HG03378 (cell line): ENCODE results near the gene EPS8L3.
"Not testable (repeated sequence)": the region's sequence is repeated elsewhere in the genome, so short reads cannot be mapped to it uniquely, and the experiment has no call there.

Source experiments
- ATAC-seq: cut with Tn5 transposase; IDR thresholded peaks from one replicate; pipeline ENCODE4 v1.9.1; 2021; ENCODE audit warnings: mild to moderate bottlenecking, moderate library complexity; ENCODE audit not compliant: unreplicated experiment

Gene EPS8L3

GRCh38 chr1:109766991-109767636 lies 3.4 kb upstream of the EPS8L3 start:
- ATAC-seq = not testable (repeated sequence)

DNA sequence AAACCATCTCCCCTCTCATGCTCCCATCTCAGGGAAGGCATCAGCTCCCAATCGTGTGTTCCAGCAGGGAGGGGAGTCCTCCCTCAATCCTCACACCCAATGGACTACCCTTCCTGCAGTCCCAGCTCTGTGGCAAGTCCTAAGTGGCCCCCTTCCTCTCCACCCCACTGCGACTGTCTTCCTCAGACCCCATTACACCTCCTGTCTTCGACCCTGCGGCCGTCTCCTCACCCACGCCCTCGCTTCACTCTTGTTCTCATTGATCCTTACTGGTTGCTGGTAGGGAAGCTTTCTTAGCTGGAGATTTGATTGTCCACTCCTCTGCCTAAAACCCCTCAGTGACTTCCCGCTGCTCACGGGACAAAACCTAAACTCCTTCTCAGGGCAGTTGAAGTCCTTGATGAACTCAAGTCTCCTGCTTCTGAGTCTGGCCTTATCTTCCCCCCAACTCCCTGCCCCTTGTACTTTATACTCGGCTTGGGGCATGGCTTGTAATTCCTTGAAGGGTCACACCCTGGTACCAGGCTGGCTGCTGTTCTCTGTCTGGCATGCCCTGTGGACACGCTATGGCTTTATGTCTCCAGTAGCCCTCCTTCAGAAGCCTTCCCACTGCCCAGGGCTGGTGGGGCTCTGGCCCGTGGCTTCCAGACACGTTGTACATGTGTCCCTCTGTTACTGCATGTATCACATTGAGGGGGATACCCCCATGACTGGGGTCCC lies 2.3 kb upstream of the EPS8L3 start:
- ATAC-seq = no peak

DNA sequence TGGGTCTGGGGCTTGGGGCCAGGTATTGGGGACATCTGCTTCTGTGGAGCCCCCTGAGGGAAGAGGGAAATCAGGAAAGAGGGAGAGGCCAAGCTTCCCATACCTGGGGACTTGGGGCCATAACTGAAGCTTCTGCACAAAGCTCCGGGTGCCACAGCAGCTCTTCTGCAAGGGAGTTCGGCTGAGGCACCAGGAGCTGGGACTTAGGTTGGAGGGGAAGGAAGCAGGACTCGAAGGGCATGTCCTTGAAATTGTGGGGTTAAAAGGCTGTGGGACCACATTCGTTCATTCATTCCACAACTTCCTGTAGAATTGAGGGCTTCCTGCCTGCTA lies 1.7 kb upstream of the EPS8L3 start:
- ATAC-seq = no peak

DNA sequence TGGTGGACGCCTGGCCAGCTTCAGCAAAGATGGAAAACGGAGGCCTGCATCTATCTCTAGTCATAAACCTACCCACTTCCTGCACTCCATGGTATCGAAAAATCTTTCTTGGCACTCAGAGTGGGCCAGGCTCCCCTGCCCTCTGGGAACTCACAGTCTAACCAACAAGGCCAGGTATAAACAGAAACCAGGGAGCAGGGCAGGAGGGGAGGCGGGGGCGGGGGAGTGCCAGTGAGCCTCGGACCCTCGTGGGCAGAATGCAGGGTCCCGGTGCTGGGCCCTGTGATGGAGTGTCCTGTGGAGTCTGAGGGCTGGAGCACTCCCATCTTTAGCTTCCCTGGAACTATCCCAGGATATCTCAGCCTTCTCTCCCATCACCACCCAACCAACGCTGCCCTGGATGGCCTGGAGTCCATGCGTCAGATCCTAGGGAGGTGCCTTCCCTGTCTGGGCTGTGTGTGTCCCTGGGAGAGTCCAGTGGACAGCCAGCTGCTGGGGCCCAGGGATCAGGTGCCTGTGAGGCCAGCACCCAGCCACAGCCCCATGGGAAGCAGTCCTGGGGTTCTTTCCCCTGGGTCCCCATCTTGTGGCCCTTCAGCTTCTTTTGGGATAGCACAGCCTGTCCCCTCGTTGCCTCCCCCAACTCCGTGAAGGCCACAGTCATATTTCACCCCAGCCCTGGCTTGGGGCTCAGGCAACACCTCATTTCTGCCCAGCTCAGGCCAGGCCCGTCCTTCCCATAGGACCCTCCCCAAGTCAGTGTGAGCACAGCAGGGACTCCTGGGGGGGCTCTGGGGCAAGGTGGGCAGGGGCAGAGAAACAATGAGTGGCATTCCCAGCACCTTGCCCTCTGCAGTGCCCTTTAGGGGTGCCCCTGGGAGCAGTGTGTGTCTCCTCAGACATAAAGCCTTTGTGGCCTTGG lies 1.1 kb upstream of the EPS8L3 start:
- ATAC-seq = no peak

DNA sequence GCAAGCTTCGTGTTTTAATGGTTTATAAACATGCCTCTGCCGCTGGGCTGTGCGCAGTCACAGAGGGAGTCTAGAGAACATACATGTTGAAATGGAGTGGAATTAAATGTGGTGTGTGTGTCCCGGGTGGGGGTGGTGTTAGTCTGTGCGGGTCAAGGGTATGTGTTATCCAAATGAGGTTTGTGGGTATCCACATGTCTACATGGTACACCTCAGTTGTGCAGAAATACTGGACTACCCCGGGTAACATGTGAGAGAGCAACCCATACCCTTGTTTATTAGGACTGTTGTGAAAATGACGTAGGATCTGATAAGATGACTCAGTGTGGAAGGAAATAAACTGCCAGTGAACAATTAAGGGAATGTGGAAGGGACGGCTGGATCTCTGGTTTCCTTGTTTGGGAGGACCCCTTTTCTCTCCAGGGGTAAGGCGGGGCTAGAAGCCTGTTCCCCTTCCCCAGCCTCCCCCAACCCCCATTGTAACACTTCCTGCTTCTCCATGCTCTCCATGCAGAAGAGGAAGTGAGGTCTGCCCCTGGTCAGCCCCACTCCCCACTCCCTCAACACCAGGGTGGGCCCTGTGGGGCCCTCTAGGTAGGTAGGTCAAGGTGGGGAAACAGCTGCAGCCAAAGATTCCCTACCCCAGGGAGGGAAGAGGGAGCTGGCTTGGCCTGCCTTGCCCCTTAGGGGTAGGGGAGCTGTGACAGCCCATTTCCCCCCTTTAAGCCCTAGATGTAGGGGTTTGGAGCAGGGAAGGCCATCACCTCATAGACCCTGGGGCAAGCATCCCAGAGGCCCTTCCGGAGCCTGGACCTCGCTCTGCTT lies 690 bp downstream of the EPS8L3 start:
- no peak for ATAC-seq

DNA sequence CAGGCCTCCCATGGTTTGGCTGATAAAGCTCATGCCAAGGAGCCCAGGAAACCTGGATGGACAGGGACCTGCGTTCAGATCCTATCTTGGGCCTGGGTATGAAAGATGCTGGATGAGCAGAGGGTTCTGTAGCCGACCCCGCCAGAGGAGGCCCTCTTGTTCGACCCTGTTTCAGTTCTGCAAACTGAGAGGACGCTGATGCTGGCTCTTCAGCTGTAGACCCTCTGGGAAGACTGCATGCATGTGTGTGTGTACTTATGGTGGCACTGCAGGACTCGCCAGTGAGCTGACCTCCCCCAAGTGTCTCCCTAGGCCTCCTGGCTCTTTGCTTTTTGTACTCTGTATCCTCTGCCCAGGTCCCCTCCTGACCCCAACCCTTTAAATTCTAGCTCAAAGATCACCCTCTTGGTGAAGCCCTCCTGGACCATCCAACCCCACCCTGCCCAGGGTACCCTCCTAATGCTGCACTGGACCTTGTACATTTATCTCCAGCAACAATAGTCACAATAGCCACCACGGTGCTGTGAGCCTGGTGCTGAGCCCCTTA lies 1.6 kb downstream of the EPS8L3 start:
- ATAC-seq = no peak

DNA sequence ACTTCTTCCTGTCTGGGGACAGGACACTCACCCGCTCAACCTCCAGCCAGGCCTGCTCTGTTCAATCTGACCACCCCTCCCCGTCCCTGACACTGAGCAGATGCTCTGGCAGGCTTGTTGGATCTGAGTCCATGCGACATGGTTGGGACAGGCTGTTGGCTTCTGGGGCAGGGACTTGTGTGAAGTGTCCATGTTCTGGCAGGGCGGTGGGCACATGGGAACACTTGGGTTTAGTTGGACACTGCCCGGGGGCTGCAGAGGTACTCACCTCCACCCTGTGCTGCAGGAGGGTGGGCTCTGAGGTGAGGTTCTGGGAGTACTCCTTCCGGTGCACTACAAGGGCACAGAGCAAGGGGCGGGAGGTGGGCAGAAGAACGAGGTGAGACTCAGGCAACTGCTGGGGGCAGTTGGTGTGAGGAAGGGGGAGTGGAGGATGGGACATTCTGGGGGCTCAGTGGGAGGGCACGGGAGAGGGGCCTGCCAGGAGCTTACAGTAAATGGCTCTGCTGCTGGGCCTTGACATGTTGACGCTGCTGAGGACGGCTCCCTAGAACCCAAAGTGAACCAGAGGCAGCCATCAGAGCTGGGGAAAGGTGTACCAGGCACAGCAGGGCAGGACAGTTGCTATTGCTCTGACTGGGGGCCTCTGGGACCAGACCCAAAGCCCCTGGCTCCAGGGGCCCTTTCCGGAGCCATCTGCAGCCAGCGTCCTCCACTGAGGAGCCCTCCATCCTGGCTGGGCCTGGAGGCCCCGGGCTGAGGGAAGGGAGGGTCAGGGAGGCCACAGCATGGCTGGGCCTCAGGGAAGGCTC lies 2.3 kb downstream of the EPS8L3 start:
- ATAC-seq = no peak

DNA sequence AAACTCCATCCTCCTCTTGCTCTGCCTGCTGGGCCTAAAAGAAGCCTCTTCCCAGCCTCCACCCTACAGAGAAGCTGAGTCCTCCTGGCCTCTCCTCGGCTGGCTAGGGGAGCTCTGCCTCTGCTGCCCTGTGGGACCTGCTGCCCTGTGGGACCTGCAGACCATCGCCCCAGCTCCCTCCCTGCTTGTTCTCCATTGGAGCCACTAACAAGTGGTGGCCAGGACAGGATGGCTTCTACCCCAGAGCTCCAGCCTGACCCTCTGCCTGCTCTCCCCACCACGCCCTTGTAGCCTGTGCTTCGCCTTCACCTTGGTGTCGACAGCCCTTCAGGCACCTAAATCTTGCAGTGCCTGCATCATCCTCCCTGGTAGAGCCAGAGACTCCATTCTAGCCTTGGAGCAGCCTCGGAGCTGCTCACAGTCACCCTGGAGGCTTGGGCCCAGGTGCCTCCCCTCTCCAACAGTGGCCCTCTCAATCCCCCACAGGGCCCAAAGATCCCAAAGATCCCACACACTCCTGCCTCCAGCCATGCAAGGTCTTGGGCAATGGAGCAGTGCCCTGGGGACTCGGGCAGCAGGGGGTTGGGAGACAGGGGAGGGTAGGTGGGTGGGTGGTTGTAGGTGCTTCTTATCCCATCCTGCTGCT lies 3.0 kb downstream of the EPS8L3 start:
- ATAC-seq = no peak

GRCh38 chr1:109759513-109760334 lies 4.0 kb downstream of the EPS8L3 start:
- ATAC-seq = no peak

GRCh38 chr1:109757936-109758786 lies 5.6 kb downstream of the EPS8L3 start:
- no peak for ATAC-seq

DNA sequence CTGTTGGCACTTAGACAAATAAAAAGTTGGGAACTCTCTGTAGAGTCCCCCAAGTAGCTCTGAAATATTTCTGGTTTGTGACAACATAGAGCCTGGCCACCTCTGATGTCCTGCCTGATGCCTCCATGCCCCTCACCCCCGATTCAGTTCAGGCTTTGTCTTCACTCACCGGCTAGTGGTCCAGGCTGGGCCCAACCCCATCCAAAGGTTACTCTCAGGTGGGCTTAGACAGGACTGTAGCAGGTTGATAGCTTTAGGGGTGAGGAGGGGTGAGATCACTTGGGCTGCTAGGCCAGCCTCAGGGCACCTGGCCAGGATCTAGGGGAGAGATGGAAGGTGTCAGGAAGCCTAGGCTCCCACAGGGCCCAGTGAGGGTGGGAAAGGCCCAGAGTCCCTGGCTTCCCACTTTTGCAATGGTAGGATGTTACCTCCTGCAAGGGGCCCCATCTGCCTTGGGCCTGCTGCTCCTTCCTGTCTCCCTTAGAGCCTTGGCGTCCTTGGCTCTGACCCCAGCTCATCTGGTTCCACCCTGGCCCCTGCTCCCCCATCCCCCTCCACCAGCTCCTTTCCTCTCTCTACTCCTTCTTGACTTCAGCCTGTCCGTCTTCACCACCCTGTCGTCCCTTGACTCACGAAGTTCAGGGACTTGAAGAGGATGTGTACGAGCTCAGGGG lies 6.7 kb downstream of the EPS8L3 start:
- ATAC-seq = no peak

- ATAC-seq = not testable (repeated sequence)
Observed at GRCh38 chr1:109756325-109756724, 7.4 kb downstream of the EPS8L3 start.

- ATAC-seq = no peak
Observed at GRCh38 chr1:109754738-109755137, 9.0 kb downstream of the EPS8L3 start.

GRCh38 chr1:109751531-109752260 lies 12.0 kb downstream of the EPS8L3 start:
- no peak for ATAC-seq

- ATAC-seq = no peak
Observed at GRCh38 chr1:109750920-109751319, 12.8 kb downstream of the EPS8L3 start.

DNA sequence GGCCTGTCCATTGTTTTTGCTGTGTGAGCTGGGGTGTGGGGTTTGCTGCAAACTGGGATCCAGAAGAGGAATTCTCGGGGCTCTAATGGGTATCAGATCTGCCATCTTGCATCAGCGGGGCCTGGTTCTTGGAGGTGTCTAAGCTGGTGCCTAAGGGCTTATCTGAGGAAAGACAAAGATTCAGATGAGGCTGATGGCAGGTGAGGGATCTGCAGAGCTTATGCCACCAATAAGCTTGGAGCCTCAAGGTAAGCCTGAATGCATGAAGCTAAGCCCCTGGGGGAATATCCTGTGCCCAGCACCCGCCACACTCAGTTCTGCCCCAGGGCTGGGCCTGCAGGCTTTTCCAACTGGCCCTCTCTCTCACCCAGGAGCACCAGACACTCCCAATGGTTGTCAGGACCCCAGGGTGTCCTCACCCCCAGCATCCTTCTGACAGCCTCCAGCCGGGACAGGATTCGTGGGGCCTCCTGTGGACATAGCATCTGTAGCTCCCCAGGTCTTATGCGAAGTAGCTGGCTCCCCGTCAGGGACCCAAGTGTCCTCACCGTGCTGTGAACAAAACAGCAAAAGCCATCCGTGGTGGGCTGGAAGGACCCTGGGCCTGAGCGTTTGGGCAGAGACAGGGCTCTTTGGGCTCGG lies 13.4 kb downstream of the EPS8L3 start:
- no peak for ATAC-seq
